Trophoblast cell (in vitro differentiated cells and primary cell): ENCODE results near the gene NUB1.

Experiments used
- DNase-seq, 2 donors: peaks; one replicate each; pipeline ENCODE4 v3.0.0-alpha.2; 2016
- H2AFZ ChIP-seq: 2 replicates; pipeline ENCODE4 v1.6.1; 2013; ENCODE audit warnings: low read length, moderate library complexity, mild to moderate bottlenecking; ENCODE audit not compliant: insufficient read depth, poor library complexity
- H2AK5ac ChIP-seq: 2 replicates; pipeline ENCODE4 v1.6.1; 2013; ENCODE audit warnings: mild to moderate bottlenecking, low read length
- H2BK120ac ChIP-seq: 2 replicates; pipeline ENCODE4 v1.6.1; 2013; ENCODE audit warnings: low read length, mild to moderate bottlenecking, moderate library complexity; ENCODE audit not compliant: insufficient read depth, poor library complexity
- H2BK12ac ChIP-seq: 2 replicates; pipeline ENCODE4 v1.6.1; 2013; ENCODE audit warnings: mild to moderate bottlenecking, low read length, moderate library complexity
- H2BK5ac ChIP-seq: 2 replicates; pipeline ENCODE4 v1.6.1; 2013; ENCODE audit warnings: low read length, low read depth, moderate library complexity, mild to moderate bottlenecking; ENCODE audit not compliant: poor library complexity
- H3K14ac ChIP-seq: 2 replicates; pipeline ENCODE4 v1.6.1; 2013; ENCODE audit warnings: mild to moderate bottlenecking, low read length
- H3K18ac ChIP-seq: 2 replicates; pipeline ENCODE4 v1.6.1; 2013; ENCODE audit warnings: mild to moderate bottlenecking, low read length
- H3K23ac ChIP-seq: 2 replicates; pipeline ENCODE4 v1.6.1; 2013; ENCODE audit warnings: low read length
- H3K27ac ChIP-seq: 2 replicates; pipeline ENCODE4 v1.5.1; 2013; ENCODE audit warnings: low read depth, mild to moderate bottlenecking, inconsistent platforms, low read length, moderate library complexity
- H3K27me3 ChIP-seq: 2 replicates; pipeline ENCODE4 v1.6.1; 2013; ENCODE audit warnings: inconsistent platforms, mild to moderate bottlenecking, low read length, moderate library complexity; ENCODE audit not compliant: insufficient read depth
- H3K36me3 ChIP-seq, 2 experiments: 1 replicate in 1 of 2; 2 replicates in 1 of 2; pipeline ENCODE4 v1.6.1; 2013; ENCODE audit warnings: low read length in 2 of 2, mild to moderate bottlenecking in 2 of 2, moderate library complexity in 1 of 2; ENCODE audit not compliant: insufficient read depth in 2 of 2, control insufficient read depth in 1 of 2
- H3K4ac ChIP-seq: 2 replicates; pipeline ENCODE4 v1.6.1; 2013; ENCODE audit warnings: low read depth, mild to moderate bottlenecking, low read length, moderate library complexity
- H3K4me1 ChIP-seq, 2 experiments: 1 replicate in 1 of 2; 2 replicates in 1 of 2; pipeline ENCODE4 v1.6.1; 2013; ENCODE audit warnings: low read length in 2 of 2, mild to moderate bottlenecking in 2 of 2, moderate library complexity in 1 of 2; ENCODE audit not compliant: insufficient read depth in 2 of 2, control insufficient read depth in 1 of 2
- H3K4me2 ChIP-seq: 2 replicates; pipeline ENCODE4 v1.6.1; 2013; ENCODE audit warnings: inconsistent platforms, mild to moderate bottlenecking, low read length, moderate library complexity
- H3K4me3 ChIP-seq: 2 replicates; pipeline ENCODE4 v1.5.1; 2013; ENCODE audit warnings: mild to moderate bottlenecking, low read depth, low read length, inconsistent platforms
- H3K79me1 ChIP-seq: one replicate; pipeline ENCODE4 v1.6.1; 2013; ENCODE audit warnings: low read length
- H3K79me2 ChIP-seq: 2 replicates; pipeline ENCODE4 v1.6.1; 2013; ENCODE audit warnings: low read length, mild to moderate bottlenecking; ENCODE audit not compliant: control insufficient read depth, insufficient read depth, poor library complexity
- H3K9ac ChIP-seq: 2 replicates; pipeline ENCODE4 v1.6.1; 2013; ENCODE audit warnings: mild to moderate bottlenecking, low read length
- H3K9me3 ChIP-seq: 2 replicates; pipeline ENCODE4 v1.6.1; 2013; ENCODE audit warnings: low read depth, mild to moderate bottlenecking, control low read depth, inconsistent platforms, low read length; ENCODE audit not compliant: insufficient read depth
- H4K12ac ChIP-seq: 2 replicates; pipeline ENCODE4 v1.6.1; 2013; ENCODE audit warnings: low read depth, mild to moderate bottlenecking, low read length, moderate library complexity
- H4K8ac ChIP-seq: 2 replicates; pipeline ENCODE4 v1.6.1; 2013; ENCODE audit warnings: low read depth, mild to moderate bottlenecking, low read length, moderate library complexity
- H4K91ac ChIP-seq: one replicate; pipeline ENCODE4 v1.6.1; 2013; ENCODE audit warnings: low read depth, mild to moderate bottlenecking, low read length, moderate library complexity
- WGBS: extraction: QIAGEN DNeasy Blood & Tissue Kit; methylation state at CpG from one replicate; pipeline ENCODE4 v1.1.7; 2013; ENCODE audit warnings: missing lambda C conversion rate; ENCODE audit not compliant: insufficient read length, insufficient coverage; ENCODE audit errors: extremely low coverage; 5-methylcytosine and 5-hydroxymethylcytosine counted together

Gene NUB1

DNA sequence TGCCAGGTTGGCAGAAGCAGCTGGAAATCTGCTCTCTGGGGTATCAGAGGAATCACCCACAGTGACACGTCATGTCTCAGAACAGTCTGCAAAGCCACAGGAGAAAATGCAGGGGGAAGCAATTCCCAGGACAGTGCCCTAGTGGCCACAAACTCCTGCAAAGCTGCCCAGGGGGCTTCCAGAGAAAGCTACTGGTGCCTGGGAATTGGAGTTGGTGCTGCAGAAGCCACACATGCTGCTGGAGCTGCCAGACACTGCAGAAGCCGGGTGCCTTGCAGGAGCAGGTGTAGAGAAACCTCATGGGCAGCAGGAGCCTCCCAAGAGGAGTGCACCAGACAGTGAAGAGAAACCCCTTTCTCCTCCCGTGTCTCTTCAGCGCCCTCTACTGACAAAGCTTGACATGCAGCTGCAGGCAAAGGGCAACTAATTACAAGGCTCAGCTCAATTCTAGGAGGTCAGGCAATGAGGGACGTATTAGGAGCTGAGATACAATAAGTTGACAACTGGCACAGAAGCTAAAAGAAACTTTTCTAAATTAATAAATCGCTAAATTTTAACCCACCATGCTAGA, 30.2 kb upstream of the NUB1 start:
- no peak overlapping the region for H4K12ac ChIP-seq
- no peak overlapping the region for H3K23ac ChIP-seq
- H3K14ac ChIP-seq = no peak overlapping the region
- no peak overlapping the region for H2AK5ac ChIP-seq
- no CpG with 5 or more reads among the region's 6 CpGs for WGBS
- no peak overlapping the region for H4K91ac ChIP-seq
- H3K36me3 ChIP-seq = no peaks in the 10 kb centered on the region
- no peak overlapping the region for H3K4me2 ChIP-seq
- H2BK5ac ChIP-seq = no peak overlapping the region
- H3K4ac ChIP-seq = no peak overlapping the region
- H3K18ac ChIP-seq = no peak overlapping the region
- no peak overlapping the region for H2BK120ac ChIP-seq
- no peak overlapping the region for H4K8ac ChIP-seq
- no peak overlapping the region for H3K9ac ChIP-seq
- peaks cover 11% of the 10 kb centered on the region for H3K9me3 ChIP-seq
- H3K4me3 ChIP-seq = no peak overlapping the region
- no peak overlapping the region for H2AFZ ChIP-seq
- no peak overlapping the region for H3K27ac ChIP-seq
- H3K27me3 ChIP-seq = no peaks in the 10 kb centered on the region
- H3K4me1 ChIP-seq = no peaks in the 10 kb centered on the region
- no peaks in the 10 kb centered on the region for H3K79me1 ChIP-seq
- no peaks in the 10 kb centered on the region for H3K79me2 ChIP-seq
- H2BK12ac ChIP-seq = no peak overlapping the region
- peak; percentile 62 to 90 for DNase-seq

DNA sequence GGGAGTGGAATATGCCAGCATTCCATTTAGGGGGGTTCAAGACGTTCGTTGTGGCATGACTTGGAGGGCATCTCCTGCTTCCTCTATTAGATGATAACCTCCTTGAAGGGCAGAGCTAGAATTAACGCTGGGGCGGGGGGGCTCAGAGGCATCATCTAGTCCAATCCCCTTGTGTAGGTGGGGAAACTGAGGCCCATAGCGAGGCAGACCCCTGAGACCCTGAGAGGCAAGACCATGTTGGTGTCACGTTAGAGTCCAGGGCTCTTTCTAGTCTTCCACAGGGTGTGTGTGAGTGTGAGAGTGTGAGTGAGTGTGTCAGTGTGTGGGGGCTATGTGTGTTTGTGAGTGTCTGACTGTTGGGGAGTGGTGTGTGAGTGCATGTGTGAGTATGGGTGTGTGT, 29.3 kb upstream of the NUB1 start:
- H3K27me3 ChIP-seq = no peaks in the 10 kb centered on the region
- no peak overlapping the region for H3K14ac ChIP-seq
- no peak overlapping the region for H3K4me2 ChIP-seq
- no peak overlapping the region for H3K4ac ChIP-seq
- H3K79me1 ChIP-seq = no peaks in the 10 kb centered on the region
- H3K9me3 ChIP-seq = peaks cover 11% of the 10 kb centered on the region
- DNase-seq = no peak
- H3K27ac ChIP-seq = no peak overlapping the region
- H4K12ac ChIP-seq = no peak overlapping the region
- no peak overlapping the region for H2AK5ac ChIP-seq
- H4K91ac ChIP-seq = no peak overlapping the region
- H3K4me3 ChIP-seq = peak overlapping the region; percentile 28
- H2BK5ac ChIP-seq = no peak overlapping the region
- no peaks in the 10 kb centered on the region for H3K4me1 ChIP-seq
- WGBS = no CpG with 5 or more reads among the region's 6 CpGs
- no peak overlapping the region for H3K18ac ChIP-seq
- H2BK12ac ChIP-seq = no peak overlapping the region
- H3K36me3 ChIP-seq = no peaks in the 10 kb centered on the region
- no peak overlapping the region for H2BK120ac ChIP-seq
- H3K23ac ChIP-seq = no peak overlapping the region
- H2AFZ ChIP-seq = no peak overlapping the region
- H3K79me2 ChIP-seq = no peaks in the 10 kb centered on the region
- no peak overlapping the region for H3K9ac ChIP-seq
- H4K8ac ChIP-seq = no peak overlapping the region

DNA sequence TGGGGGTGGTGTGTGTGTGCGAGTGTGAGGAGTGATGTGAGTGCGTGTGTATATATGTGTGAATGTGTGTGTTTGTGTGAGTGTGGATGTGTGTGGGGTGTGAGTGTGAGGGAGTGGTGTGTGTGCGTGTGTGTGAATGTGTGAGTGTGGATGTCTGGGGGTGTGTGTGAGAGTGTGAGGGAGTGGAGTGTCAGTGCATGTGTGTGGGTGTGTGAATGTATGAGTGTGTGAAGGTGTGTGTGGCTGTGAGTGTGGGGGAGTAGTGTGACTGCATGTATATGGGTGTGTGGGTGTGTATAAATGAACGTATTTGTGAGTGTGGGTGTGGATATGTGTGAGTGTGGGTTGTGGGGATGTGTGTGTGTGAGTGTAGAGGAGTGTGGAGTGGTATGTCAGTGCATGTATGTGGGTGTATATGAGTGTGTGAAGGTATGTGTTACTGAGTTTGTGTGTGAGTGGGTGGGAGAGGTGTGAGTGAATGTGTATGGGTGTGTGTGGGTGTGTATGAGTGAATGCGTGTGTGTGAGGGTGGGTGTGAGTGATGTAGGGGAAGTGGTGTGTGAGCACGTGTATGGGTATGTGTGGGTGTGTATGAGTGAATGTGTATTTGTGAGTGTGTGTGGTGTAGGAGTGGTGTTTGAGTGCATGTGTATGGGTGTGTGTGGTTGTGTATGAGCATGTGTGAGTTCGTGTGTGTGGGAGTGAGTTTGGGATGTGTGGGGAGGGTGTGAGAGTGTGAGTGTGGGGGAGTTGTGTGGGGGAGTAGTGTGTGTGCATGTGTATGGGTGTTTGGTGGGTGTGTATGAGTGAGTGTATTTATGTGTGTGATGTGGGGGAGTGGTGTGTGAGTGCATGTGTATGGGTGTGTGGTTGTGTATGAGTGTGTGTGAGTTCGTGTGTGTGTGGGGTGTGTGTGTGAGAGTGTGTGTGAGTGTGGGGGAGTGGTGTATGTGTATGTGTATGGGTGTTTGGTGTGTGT, 28.5 kb upstream of the NUB1 start:
- no peaks in the 10 kb centered on the region for H3K79me1 ChIP-seq
- peaks cover 11% of the 10 kb centered on the region for H3K9me3 ChIP-seq
- no peak for DNase-seq
- H2BK5ac ChIP-seq = no peak overlapping the region
- H3K27ac ChIP-seq = no peak overlapping the region
- H3K27me3 ChIP-seq = no peaks in the 10 kb centered on the region
- H3K4me1 ChIP-seq = no peaks in the 10 kb centered on the region
- H3K18ac ChIP-seq = no peak overlapping the region
- peak overlapping the region; percentile 27 for H3K9ac ChIP-seq
- over 99% methylated on average over 8 of the region's 8 CpGs for WGBS
- no peak overlapping the region for H2BK120ac ChIP-seq
- no peak overlapping the region for H3K4me2 ChIP-seq
- no peak overlapping the region for H2AK5ac ChIP-seq
- H3K4me3 ChIP-seq = peak overlapping the region; percentile 28
- no peak overlapping the region for H3K14ac ChIP-seq
- H3K36me3 ChIP-seq = no peaks in the 10 kb centered on the region
- H4K12ac ChIP-seq = no peak overlapping the region
- no peak overlapping the region for H2BK12ac ChIP-seq
- H4K8ac ChIP-seq = no peak overlapping the region
- H3K23ac ChIP-seq = peak overlapping the region; percentile 95
- no peak overlapping the region for H4K91ac ChIP-seq
- H2AFZ ChIP-seq = no peak overlapping the region
- no peaks in the 10 kb centered on the region for H3K79me2 ChIP-seq
- no peak overlapping the region for H3K4ac ChIP-seq

DNA sequence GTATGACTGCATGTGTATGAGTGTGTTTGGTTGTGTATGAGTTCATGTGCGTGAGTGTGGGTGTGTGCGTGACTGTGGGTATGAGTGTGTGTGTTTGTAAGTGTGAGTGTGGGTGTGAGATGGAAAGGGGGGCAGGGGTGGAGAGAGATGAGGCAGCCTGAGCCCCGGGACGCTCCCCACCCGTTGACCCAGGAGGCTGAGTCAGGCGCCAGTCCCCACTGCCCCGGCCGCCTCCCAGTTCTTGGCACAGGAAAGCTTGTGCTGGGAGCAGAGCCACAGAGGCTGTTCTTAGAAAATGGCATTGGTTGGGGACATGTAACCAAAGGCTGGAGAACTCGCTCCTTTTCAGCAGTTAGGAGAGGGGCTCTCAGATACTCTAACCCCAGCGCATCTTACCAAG, 27.8 kb upstream of the NUB1 start:
- H3K79me2 ChIP-seq = no peaks in the 10 kb centered on the region
- no peak overlapping the region for H3K4me3 ChIP-seq
- H3K9me3 ChIP-seq = peaks cover 11% of the 10 kb centered on the region
- 100% methylated on average over 2 of the region's 10 CpGs for WGBS
- no peak overlapping the region for H2AK5ac ChIP-seq
- H2BK5ac ChIP-seq = no peak overlapping the region
- H2BK120ac ChIP-seq = no peak overlapping the region
- H4K8ac ChIP-seq = no peak overlapping the region
- H3K23ac ChIP-seq = peak overlapping the region; percentile 61
- H3K4ac ChIP-seq = no peak overlapping the region
- H4K91ac ChIP-seq = no peak overlapping the region
- H3K79me1 ChIP-seq = no peaks in the 10 kb centered on the region
- H3K4me2 ChIP-seq = no peak overlapping the region
- no peak overlapping the region for H3K9ac ChIP-seq
- no peak overlapping the region for H3K27ac ChIP-seq
- no peak overlapping the region for H3K18ac ChIP-seq
- H4K12ac ChIP-seq = no peak overlapping the region
- no peak for DNase-seq
- H2BK12ac ChIP-seq = no peak overlapping the region
- H3K36me3 ChIP-seq = no peaks in the 10 kb centered on the region
- no peak overlapping the region for H3K14ac ChIP-seq
- H2AFZ ChIP-seq = no peak overlapping the region
- no peaks in the 10 kb centered on the region for H3K4me1 ChIP-seq
- no peaks in the 10 kb centered on the region for H3K27me3 ChIP-seq
